Panc1 (cell line): Measurements from ENCODE around the gene AKAP6. TPM values are rescaled to one million over a fixed set of nuclear protein-coding genes. Genes with fewer than 3 reads are reported as not detected.

Experiments
- ATAC-seq: fragments of 200-7000 bp; cut with Tn5 transposase; 2 replicates; pipeline ENCODE4 v1.9.1; 2020; ENCODE audit warnings: mild to moderate bottlenecking, moderate library complexity
- BruUV-seq: library from RNA; stranded (reverse); fragments of 400-500 nt; replicated peaks from 2 replicates; lab custom pipeline; 2021; lab: Mats Ljungman, UMichigan
- CTCF ChIA-PET: fragments of 300-600 bp; sonication (Branson Sonifier 250); formaldehyde crosslinking; loops from one replicate; lab custom pipeline; 2022; ENCODE audit warnings: antibody characterized with exemption; lab: Charles Lee
- POLR2A ChIA-PET: fragments of 300-600 bp; sonication (Branson Sonifier 250); formaldehyde crosslinking; loops from one replicate; lab custom pipeline; 2022; ENCODE audit warnings: antibody characterized with exemption; lab: Charles Lee
- DNase-seq: peaks from one replicate; pipeline ENCODE4 v3.0.0-alpha.2; 2010; ENCODE audit warnings: low read depth, low spot score
- H3K27ac ChIP-seq: 2 replicates; pipeline ENCODE4 v1.5.1; 2011; ENCODE audit warnings: mild to moderate bottlenecking, low read length, inconsistent platforms
- H3K27me3 ChIP-seq: fragments of 200-500 bp; sonication (Bioruptor generic); 2 replicates; pipeline ENCODE4 v1.6.0; 2014; ENCODE audit warnings: low read length, inconsistent platforms; ENCODE audit not compliant: control insufficient read depth, insufficient read depth
- H3K36me3 ChIP-seq: fragments of 200-500 bp; sonication (Bioruptor generic); 2 replicates; pipeline ENCODE4 v1.5.1; 2014; ENCODE audit warnings: inconsistent platforms, mild to moderate bottlenecking, low read length, moderate library complexity; ENCODE audit not compliant: control insufficient read depth, insufficient read depth
- H3K4me1 ChIP-seq: 2 replicates; pipeline ENCODE4 v1.5.1; 2011; ENCODE audit warnings: inconsistent platforms, mild to moderate bottlenecking, low read length, moderate library complexity; ENCODE audit not compliant: control insufficient read depth, insufficient read depth
- H3K4me3 ChIP-seq, 2 experiments: 2 replicates each; pipeline ENCODE4 v1.5.1; 2011 to 2012; ENCODE audit warnings: low read depth in 2 of 2, low read length in 2 of 2, mild to moderate bottlenecking in 2 of 2, inconsistent platforms in 1 of 2, moderate library complexity in 1 of 2
- H3K9me3 ChIP-seq: fragments of 200-500 bp; sonication (Bioruptor generic); 2 replicates; pipeline ENCODE4 v1.5.1; 2014; ENCODE audit warnings: low read depth, mild to moderate bottlenecking, inconsistent platforms, low read length, moderate library complexity; ENCODE audit not compliant: control insufficient read depth, insufficient read depth
- CTCF ChIP-seq: fragments of 450-650 bp; IDR thresholded peaks from 2 replicates; pipeline ENCODE4 v1.5.1; 2017; ENCODE audit warnings: mild to moderate bottlenecking
- POLR2AphosphoS5 ChIP-seq: IDR thresholded peaks from 2 replicates; pipeline ENCODE4 v1.6.1; 2012; ENCODE audit warnings: mild to moderate bottlenecking, low read depth, low read length, moderate library complexity
- REST ChIP-seq, 2 experiments: IDR thresholded peaks; 2 replicates each; pipeline ENCODE4 v1.6.1; 2011 to 2012; ENCODE audit warnings: low read depth in 2 of 2, control low read depth in 1 of 2, low read length in 1 of 2, mild to moderate bottlenecking in 1 of 2, moderate library complexity in 1 of 2; ENCODE audit not compliant: insufficient read depth in 1 of 2
- SIN3A ChIP-seq: IDR thresholded peaks from 2 replicates; pipeline ENCODE4 v1.6.1; 2012; ENCODE audit warnings: low read depth, mild to moderate bottlenecking, low read length, moderate library complexity, borderline replicate concordance; ENCODE audit not compliant: insufficient read depth
- TCF7L2 ChIP-seq: IDR thresholded peaks from 2 replicates; pipeline ENCODE4 v1.6.1; 2011; ENCODE audit warnings: mild to moderate bottlenecking, low read depth, low read length, inconsistent platforms
- in situ Hi-C: cut with HindIII; loops from 2 replicates; pipeline ENCODE4 v1.10.0; 2016; ENCODE audit warnings: low sequenced_read_pairs, low pct_unique_long_range_greater_than_20kb
- intact Hi-C: fragments of 100-400 bp; cut with micrococcal nuclease; formaldehyde crosslinking; loops from one replicate; pipeline ENCODE4 v1.10.0; 2022; ENCODE audit not compliant: unreplicated experiment
- total RNA-seq: library from RNA; stranded (reverse); gene quantifications from one replicate; pipeline ENCODE4 v1.2.1, GENCODE V29; 2021; ENCODE audit not compliant: unreplicated experiment

Gene AKAP6
- total RNA-seq, 1 experiment from 2014 or later = 0.82 TPM

- no TSS peak for BruUV-seq
- H3K27ac ChIP-seq = no peak overlapping the region
These were observed 37.3 kb downstream of the AKAP6 start for GRCh38 chr14:32366256-32366879.

GRCh38 chr14:32366986-32367385 lies 37.9 kb downstream of the AKAP6 start:
- ChIA-PET POLR2A (no interaction called here), CTCF (interaction anchor here (0.5 kb wide), 1 partner anchor 274 kb away, joined by 5 read pairs; no protein-coding TSS in a partner anchor)
- BruUV-seq = no TSS peak

More at GRCh38 chr14:32366256-32366879, 37.3 kb downstream of the AKAP6 start:
- in situ Hi-C loops = no loop called here
- ChIA-PET POLR2A (no interaction called here), CTCF (interaction anchor here (0.5 kb wide), 1 partner anchor 275 kb away, joined by 5 read pairs; no protein-coding TSS in a partner anchor)
- DNase-seq (no peak), ATAC-seq (no peak)
- no peak overlapping the region for H3K4me3 ChIP-seq
- H3K4me1 ChIP-seq = no peaks in the 10 kb centered on the region
- no peaks in the 10 kb centered on the region for H3K27me3 ChIP-seq
- intact Hi-C loops = no loop called here
- no peaks in the 10 kb centered on the region for H3K36me3 ChIP-seq
- no peaks in the 10 kb centered on the region for H3K9me3 ChIP-seq
- TF ChIP-seq REST (IDR thresholded peaks at IDR 0.05; ENCODE audit: insufficient read depth in 1 of 2, low read depth in 2 of 2, low read length in 1 of 2) (no peak), TCF7L2 (no peak), POLR2AphosphoS5 (no peak), CTCF (no peak), SIN3A (no peak)

More at GRCh38 chr14:32366986-32367385, 37.9 kb downstream of the AKAP6 start:
- ATAC-seq (no peak), DNase-seq (no peak)
- no peaks in the 10 kb centered on the region for H3K27me3 ChIP-seq
- in situ Hi-C loops (no loop called here), intact Hi-C loops (no loop called here)
- TF ChIP-seq REST (IDR thresholded peaks at IDR 0.05; ENCODE audit: insufficient read depth in 1 of 2, low read depth in 2 of 2, low read length in 1 of 2) (no peak), CTCF (no peak), POLR2AphosphoS5 (no peak), TCF7L2 (no peak)
- no peaks in the 10 kb centered on the region for H3K9me3 ChIP-seq
- H3K4me3 ChIP-seq = no peak overlapping the region
- H3K4me1 ChIP-seq = no peaks in the 10 kb centered on the region
- H3K36me3 ChIP-seq = no peaks in the 10 kb centered on the region
- H3K27ac ChIP-seq = no peak overlapping the region
